Measurements from ENCODE around the gene LOXL4.

The LOXL4 gene

GRCh38 chr10:98299341-98299740, 31.3 kb upstream of the LOXL4 start:
- Histone ChIP-seq H4K91ac (ENCODE audit: low read depth, low read length) (no peak overlapping the region), H3K4me3 (ENCODE audit: low read depth, low read length) (no peak overlapping the region), H3K79me2 (ENCODE audit: control insufficient read depth, insufficient read depth, low read length, poor library complexity) (no peaks in the 10 kb centered on the region), H3K79me1 (ENCODE audit: low read length) (no peaks in the 10 kb centered on the region), H3K36me3 (ENCODE audit: control insufficient read depth in 1 of 2, insufficient read depth in 2 of 2, low read length in 2 of 2) (no peaks in the 10 kb centered on the region), H4K12ac (ENCODE audit: low read depth, low read length) (no peak overlapping the region), H2BK120ac (ENCODE audit: insufficient read depth, low read length, poor library complexity) (no peak overlapping the region), H2AFZ (ENCODE audit: insufficient read depth, low read length, poor library complexity) (no peak overlapping the region), H3K4me2 (ENCODE audit: low read length) (no peak overlapping the region), H3K18ac (ENCODE audit: low read length) (no peak overlapping the region), H3K23ac (ENCODE audit: low read length) (no peak overlapping the region), H3K4ac (ENCODE audit: low read depth, low read length) (no peak overlapping the region), H2BK5ac (ENCODE audit: low read depth, low read length, poor library complexity) (no peak overlapping the region), H2AK5ac (ENCODE audit: low read length) (no peak overlapping the region), H3K14ac (ENCODE audit: low read length) (no peak overlapping the region), H3K4me1 (ENCODE audit: control insufficient read depth in 1 of 2, insufficient read depth in 2 of 2, low read length in 2 of 2) (peaks cover 0 to 3% of the 10 kb centered on the region in 2 experiments), H4K8ac (ENCODE audit: low read depth, low read length) (no peak overlapping the region), H3K9ac (ENCODE audit: low read length) (no peak overlapping the region), H3K9me3 (ENCODE audit: insufficient read depth, low read depth, low read length) (no peaks in the 10 kb centered on the region), H2BK12ac (ENCODE audit: low read length) (no peak overlapping the region), H3K27ac (ENCODE audit: low read depth, low read length) (no peak overlapping the region), H3K27me3 (ENCODE audit: insufficient read depth, low read length) (no peaks in the 10 kb centered on the region)
- DNase-seq: peak in 1 of 2 donors; percentile 39
- no CpG with 5 or more reads among the region's 9 CpGs for WGBS (ENCODE audit: extremely low coverage, insufficient coverage, insufficient read length)

GRCh38 chr10:98296524-98296923, 28.5 kb upstream of the LOXL4 start:
- Histone ChIP-seq H3K27me3 (ENCODE audit: insufficient read depth, low read length) (peaks cover 2% of the 10 kb centered on the region), H4K12ac (ENCODE audit: low read depth, low read length) (no peak overlapping the region), H3K4me1 (ENCODE audit: control insufficient read depth in 1 of 2, insufficient read depth in 2 of 2, low read length in 2 of 2) (peaks cover 0 to 3% of the 10 kb centered on the region in 2 experiments), H3K9ac (ENCODE audit: low read length) (no peak overlapping the region), H2AK5ac (ENCODE audit: low read length) (no peak overlapping the region), H3K14ac (ENCODE audit: low read length) (no peak overlapping the region), H2BK12ac (ENCODE audit: low read length) (no peak overlapping the region), H2BK120ac (ENCODE audit: insufficient read depth, low read length, poor library complexity) (no peak overlapping the region), H3K4me3 (ENCODE audit: low read depth, low read length) (no peak overlapping the region), H3K23ac (ENCODE audit: low read length) (no peak overlapping the region), H4K91ac (ENCODE audit: low read depth, low read length) (no peak overlapping the region), H3K36me3 (ENCODE audit: control insufficient read depth in 1 of 2, insufficient read depth in 2 of 2, low read length in 2 of 2) (no peaks in the 10 kb centered on the region), H2AFZ (ENCODE audit: insufficient read depth, low read length, poor library complexity) (no peak overlapping the region), H3K4me2 (ENCODE audit: low read length) (no peak overlapping the region), H3K79me2 (ENCODE audit: control insufficient read depth, insufficient read depth, low read length, poor library complexity) (no peaks in the 10 kb centered on the region), H3K79me1 (ENCODE audit: low read length) (no peaks in the 10 kb centered on the region), H3K9me3 (ENCODE audit: insufficient read depth, low read depth, low read length) (peaks cover 1% of the 10 kb centered on the region), H3K18ac (ENCODE audit: low read length) (no peak overlapping the region), H3K27ac (ENCODE audit: low read depth, low read length) (no peak overlapping the region), H3K4ac (ENCODE audit: low read depth, low read length) (no peak overlapping the region), H4K8ac (ENCODE audit: low read depth, low read length) (no peak overlapping the region), H2BK5ac (ENCODE audit: low read depth, low read length, poor library complexity) (no peak overlapping the region)
- WGBS (ENCODE audit: extremely low coverage, insufficient coverage, insufficient read length): no CpG with 5 or more reads among the region's 1 CpG
- DNase-seq: no peak

DNA sequence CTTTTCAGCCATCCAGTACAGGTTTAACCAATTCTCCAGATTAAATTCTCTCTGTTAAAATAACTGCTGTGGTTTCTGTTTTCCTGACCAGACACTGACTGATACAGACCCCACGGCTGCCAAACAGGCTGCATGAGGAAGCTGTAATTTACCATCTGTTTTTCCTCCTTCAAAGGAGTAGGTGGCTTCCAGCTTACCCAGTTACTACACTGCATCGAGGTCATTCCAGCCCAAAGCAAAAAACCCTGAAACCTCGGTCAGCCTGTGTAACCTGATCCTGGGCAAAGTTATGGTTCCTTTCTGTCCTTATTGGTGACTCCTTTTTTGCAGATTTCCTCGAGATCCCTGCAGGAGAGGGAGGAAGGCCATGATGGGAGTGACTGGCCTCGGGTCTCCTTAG, 27.9 kb upstream of the LOXL4 start:
- no peak overlapping the region for H2BK120ac ChIP-seq (ENCODE audit: insufficient read depth, low read length, poor library complexity)
- H3K4me3 ChIP-seq (ENCODE audit: low read depth, low read length): no peak overlapping the region
- no peak overlapping the region for H3K4me2 ChIP-seq (ENCODE audit: low read length)
- H2AFZ ChIP-seq (ENCODE audit: insufficient read depth, low read length, poor library complexity): no peak overlapping the region
- H2AK5ac ChIP-seq (ENCODE audit: low read length): no peak overlapping the region
- H3K18ac ChIP-seq (ENCODE audit: low read length): no peak overlapping the region
- peaks cover 3% of the 10 kb centered on the region for H3K27me3 ChIP-seq (ENCODE audit: insufficient read depth, low read length)
- no peak overlapping the region for H3K27ac ChIP-seq (ENCODE audit: low read depth, low read length)
- no CpG with 5 or more reads among the region's 5 CpGs for WGBS (ENCODE audit: extremely low coverage, insufficient coverage, insufficient read length)
- no peak overlapping the region for H3K9ac ChIP-seq (ENCODE audit: low read length)
- peaks cover 0 to 3% of the 10 kb centered on the region in 2 experiments for H3K4me1 ChIP-seq (ENCODE audit: control insufficient read depth in 1 of 2, insufficient read depth in 2 of 2, low read length in 2 of 2)
- H2BK12ac ChIP-seq (ENCODE audit: low read length): no peak overlapping the region
- peak in 1 of 2 donors; percentile 29 for DNase-seq
- no peak overlapping the region for H2BK5ac ChIP-seq (ENCODE audit: low read depth, low read length, poor library complexity)
- H3K23ac ChIP-seq (ENCODE audit: low read length): no peak overlapping the region
- no peaks in the 10 kb centered on the region for H3K36me3 ChIP-seq (ENCODE audit: control insufficient read depth in 1 of 2, insufficient read depth in 2 of 2, low read length in 2 of 2)
- H3K4ac ChIP-seq (ENCODE audit: low read depth, low read length): no peak overlapping the region
- H4K12ac ChIP-seq (ENCODE audit: low read depth, low read length): no peak overlapping the region
- H3K9me3 ChIP-seq (ENCODE audit: insufficient read depth, low read depth, low read length): peaks cover 1% of the 10 kb centered on the region
- no peak overlapping the region for H4K91ac ChIP-seq (ENCODE audit: low read depth, low read length)
- no peak overlapping the region for H4K8ac ChIP-seq (ENCODE audit: low read depth, low read length)
- no peaks in the 10 kb centered on the region for H3K79me2 ChIP-seq (ENCODE audit: control insufficient read depth, insufficient read depth, low read length, poor library complexity)
- H3K79me1 ChIP-seq (ENCODE audit: low read length): no peaks in the 10 kb centered on the region
- H3K14ac ChIP-seq (ENCODE audit: low read length): no peak overlapping the region

DNA sequence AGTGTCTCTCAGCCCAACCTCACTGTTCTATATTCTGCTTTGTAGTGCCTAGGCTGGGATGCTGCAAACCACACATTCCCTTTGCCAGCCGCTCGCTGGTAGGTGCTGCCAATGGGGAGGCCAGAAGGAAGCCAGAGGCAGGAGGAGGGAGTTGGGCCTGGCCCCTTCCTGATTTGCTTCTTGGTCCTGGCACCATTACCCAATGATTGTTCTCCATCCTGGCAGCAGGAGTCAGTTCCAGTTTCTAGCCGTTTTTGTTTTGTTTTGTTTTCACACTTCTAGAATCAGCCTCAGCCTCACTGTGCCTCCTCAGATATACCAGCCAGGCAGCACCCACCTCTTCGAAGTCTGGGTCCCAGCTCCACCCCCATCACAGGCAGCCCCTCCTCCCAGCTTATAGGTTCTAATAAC, 27.4 kb upstream of the LOXL4 start:
- Histone ChIP-seq H3K9ac (ENCODE audit: low read length) (no peak overlapping the region), H3K9me3 (ENCODE audit: insufficient read depth, low read depth, low read length) (peaks cover 1% of the 10 kb centered on the region), H2AK5ac (ENCODE audit: low read length) (no peak overlapping the region), H3K4ac (ENCODE audit: low read depth, low read length) (no peak overlapping the region), H2BK120ac (ENCODE audit: insufficient read depth, low read length, poor library complexity) (no peak overlapping the region), H3K27ac (ENCODE audit: low read depth, low read length) (no peak overlapping the region), H3K14ac (ENCODE audit: low read length) (no peak overlapping the region), H4K12ac (ENCODE audit: low read depth, low read length) (no peak overlapping the region), H3K79me2 (ENCODE audit: control insufficient read depth, insufficient read depth, low read length, poor library complexity) (no peaks in the 10 kb centered on the region), H3K4me1 (ENCODE audit: control insufficient read depth in 1 of 2, insufficient read depth in 2 of 2, low read length in 2 of 2) (peaks cover 0 to 3% of the 10 kb centered on the region in 2 experiments), H3K36me3 (ENCODE audit: control insufficient read depth in 1 of 2, insufficient read depth in 2 of 2, low read length in 2 of 2) (no peaks in the 10 kb centered on the region), H3K27me3 (ENCODE audit: insufficient read depth, low read length) (peaks cover 3% of the 10 kb centered on the region), H4K91ac (ENCODE audit: low read depth, low read length) (no peak overlapping the region), H3K4me3 (ENCODE audit: low read depth, low read length) (no peak overlapping the region), H2BK5ac (ENCODE audit: low read depth, low read length, poor library complexity) (no peak overlapping the region), H2BK12ac (ENCODE audit: low read length) (no peak overlapping the region), H2AFZ (ENCODE audit: insufficient read depth, low read length, poor library complexity) (no peak overlapping the region), H3K18ac (ENCODE audit: low read length) (no peak overlapping the region), H3K79me1 (ENCODE audit: low read length) (no peaks in the 10 kb centered on the region), H3K23ac (ENCODE audit: low read length) (no peak overlapping the region), H3K4me2 (ENCODE audit: low read length) (no peak overlapping the region), H4K8ac (ENCODE audit: low read depth, low read length) (no peak overlapping the region)
- DNase-seq: no peak
- WGBS (ENCODE audit: extremely low coverage, insufficient coverage, insufficient read length): no CpG with 5 or more reads among the region's 4 CpGs
